Measurements from ENCODE around the gene EML2. TPM values are rescaled to one million over a fixed set of nuclear protein-coding genes. Genes with fewer than 3 reads are reported as not detected.

The EML2 gene
- total and polyA plus RNA-seq, 11 donors: 19.0 to 50.2 (median 38.9) TPM

GRCh38 chr19:45640849-45641273, 1.7 kb upstream of the EML2 start:
- 55 to 63% (median 59%) methylated on average over 17 of the region's 17 CpGs for WGBS, 4 donors
- ATAC-seq (no peak), DNase-seq (no peak)
- Histone ChIP-seq H3K36me3 (peaks cover 0 to 4% (median 0%) of the 10 kb centered on the region in 9 donors), H3K9me3 (no peaks in the 10 kb centered on the region), H3K27me3 (peaks cover 0 to 16% (median 0%) of the 10 kb centered on the region in 9 donors), H3K4me1 (peaks cover 0 to 63% (median 32%) of the 10 kb centered on the region in 12 donors), H3K27ac (peak overlapping the region in 8 of 12 donors; percentile 70 to 92 (median 84)), H3K4me3 (peak overlapping the region in 6 of 12 donors; percentile 49 to 62 (median 59))
- TF ChIP-seq CTCF (IDR thresholded peaks at IDR 0.05): no peak
- TF ChIP-seq POLR2A (IDR thresholded peaks at IDR 0.05): no peak
- intact Hi-C loops (cut with DNase I): loop anchor here (2.0 to 10.0 kb wide), 12 partner anchors 26 to 216 kb away; partner anchors contain the start of genes OPA3 (in 5 of the 10), PPM1N (in 2 of the 10), RTN2 (in 2 of the 10) and VASP (in 2 of the 10)

- Histone ChIP-seq H3K4me3 (peak overlapping the region in 9 of 12 donors; percentile 58 to 77 (median 67)), H3K27ac (peak overlapping the region in 3 of 12 donors; percentile 25 to 67 (median 59)), H3K4me1 (peaks cover 0 to 48% (median 28%) of the 10 kb centered on the region in 12 donors), H3K9me3 (no peaks in the 10 kb centered on the region), H3K27me3 (no peaks in the 10 kb centered on the region), H3K36me3 (peaks cover 0 to 5% (median 0%) of the 10 kb centered on the region in 9 donors)
- ATAC-seq: no peak
- no peak for TF ChIP-seq POLR2A (IDR thresholded peaks at IDR 0.05)
- TF ChIP-seq CTCF (IDR thresholded peaks at IDR 0.05): no peak
- 74 to 81% (median 77%) methylated on average over 19 of the region's 19 CpGs for WGBS, 4 donors
- no peak for DNase-seq
- intact Hi-C loops (cut with DNase I): loop anchor here in 1 of 10 donors (10.0 kb wide), 1 partner anchor 53 kb away; the partner anchor contains the start of gene OPA3
These were observed 1.1 kb downstream of the EML2 start for GRCh38 chr19:45637890-45638667.

GRCh38 chr19:45636902-45637301, 2.3 kb downstream of the EML2 start:
- Histone ChIP-seq H3K4me1 (peaks cover 0 to 38% (median 19%) of the 10 kb centered on the region in 12 donors), H3K4me3 (no peak overlapping the region), H3K27me3 (no peaks in the 10 kb centered on the region), H3K27ac (peak overlapping the region in 2 of 12 donors; percentile 10 to 20), H3K36me3 (peaks cover 0 to 5% (median 0%) of the 10 kb centered on the region in 9 donors), H3K9me3 (no peaks in the 10 kb centered on the region)
- intact Hi-C loops (cut with DNase I): loop anchor here in 1 of 10 donors (10.0 kb wide), 1 partner anchor 52 kb away; the partner anchor contains the start of gene OPA3
- no peak for ATAC-seq
- TF ChIP-seq CTCF (IDR thresholded peaks at IDR 0.05) (no peak), POLR2A (IDR thresholded peaks at IDR 0.05) (no peak)
- WGBS, 4 donors: 52 to 64% (median 56%) methylated on average over 2 of the region's 2 CpGs
- no peak for DNase-seq

- H3K4me3 ChIP-seq: no peak overlapping the region
- DNase-seq (no peak), ATAC-seq (no peak)
- H3K9me3 ChIP-seq: no peaks in the 10 kb centered on the region
- no peaks in the 10 kb centered on the region for H3K27me3 ChIP-seq
- TF ChIP-seq POLR2A (IDR thresholded peaks at IDR 0.05): no peak
- no peak for TF ChIP-seq CTCF (IDR thresholded peaks at IDR 0.05)
- 95 to 100% (median 98%) methylated on average over 1 of the region's 1 CpG for WGBS, 4 donors
- peaks cover 0 to 5% (median 0%) of the 10 kb centered on the region in 9 donors for H3K36me3 ChIP-seq
- peaks cover 0 to 33% (median 15%) of the 10 kb centered on the region in 12 donors for H3K4me1 ChIP-seq
- peak overlapping the region in 1 of 12 donors; percentile 20 for H3K27ac ChIP-seq
- intact Hi-C loops (cut with DNase I): loop anchor here in 1 of 10 donors (10.0 kb wide), 1 partner anchor 51 kb away; the partner anchor contains the start of gene OPA3
These were observed 2.9 kb downstream of the EML2 start for GRCh38 chr19:45636275-45636674.
